Measurements from ENCODE around the gene ZNF507. TPM values are rescaled to one million over a fixed set of nuclear protein-coding genes. Genes with fewer than 3 reads are reported as not detected.

ZNF507 gene
- total RNA-seq, 1 experiment from 2014 or later: 6.2 TPM

- H3K36me3 ChIP-seq (replicated peaks; ENCODE audit: control insufficient read depth, insufficient read depth, low read length): peaks cover 23% of the 10 kb centered on the region
- no peak for DNase-seq
- H3K4me3 ChIP-seq (ENCODE audit: insufficient read depth, low read depth, low read length): no peak overlapping the region
- no peaks in the 10 kb centered on the region for H3K27me3 ChIP-seq (ENCODE audit: control insufficient read depth, insufficient read depth, low read length)
Observed at GRCh38 chr19:32350471-32350865, 5.1 kb downstream of the ZNF507 start.

GRCh38 chr19:32350987-32351348 is 5.6 kb downstream of the ZNF507 start:
- H3K36me3 ChIP-seq (replicated peaks; ENCODE audit: control insufficient read depth, insufficient read depth, low read length): peaks cover 23% of the 10 kb centered on the region
- no peak for DNase-seq

GRCh38 chr19:32352241-32352630 is 6.8 kb downstream of the ZNF507 start:
- peaks cover 26% of the 10 kb centered on the region for H3K36me3 ChIP-seq (replicated peaks; ENCODE audit: control insufficient read depth, insufficient read depth, low read length)
- H3K4me3 ChIP-seq (ENCODE audit: insufficient read depth, low read depth, low read length): no peak overlapping the region
- DNase-seq: no peak
- H3K27me3 ChIP-seq (ENCODE audit: control insufficient read depth, insufficient read depth, low read length): no peaks in the 10 kb centered on the region

More at GRCh38 chr19:32350987-32351348, 5.6 kb downstream of the ZNF507 start:
- Histone ChIP-seq H3K4me3 (ENCODE audit: insufficient read depth, low read depth, low read length) (no peak overlapping the region), H3K27me3 (ENCODE audit: control insufficient read depth, insufficient read depth, low read length) (no peaks in the 10 kb centered on the region)

GRCh38 chr19:32354345-32354744 is 8.9 kb downstream of the ZNF507 start:
- Histone ChIP-seq H3K27me3 (ENCODE audit: control insufficient read depth, insufficient read depth, low read length) (no peaks in the 10 kb centered on the region), H3K36me3 (replicated peaks; ENCODE audit: control insufficient read depth, insufficient read depth, low read length) (peaks cover 32% of the 10 kb centered on the region), H3K4me3 (ENCODE audit: insufficient read depth, low read depth, low read length) (no peak overlapping the region)
- DNase-seq: no peak

GRCh38 chr19:32355309-32355708 is 9.9 kb downstream of the ZNF507 start:
- Histone ChIP-seq H3K27me3 (ENCODE audit: control insufficient read depth, insufficient read depth, low read length) (no peaks in the 10 kb centered on the region), H3K4me3 (ENCODE audit: insufficient read depth, low read depth, low read length) (no peak overlapping the region), H3K36me3 (replicated peaks; ENCODE audit: control insufficient read depth, insufficient read depth, low read length) (peaks cover 34% of the 10 kb centered on the region)
- no peak for DNase-seq

GRCh38 chr19:32357720-32358119 is 12.3 kb downstream of the ZNF507 start:
- peaks cover 35% of the 10 kb centered on the region for H3K36me3 ChIP-seq (replicated peaks; ENCODE audit: control insufficient read depth, insufficient read depth, low read length)
- H3K27me3 ChIP-seq (ENCODE audit: control insufficient read depth, insufficient read depth, low read length): no peaks in the 10 kb centered on the region
- no peak for DNase-seq
- no peak overlapping the region for H3K4me3 ChIP-seq (ENCODE audit: insufficient read depth, low read depth, low read length)

GRCh38 chr19:32358321-32358720 is 12.9 kb downstream of the ZNF507 start:
- Histone ChIP-seq H3K36me3 (replicated peaks; ENCODE audit: control insufficient read depth, insufficient read depth, low read length) (peaks cover 30% of the 10 kb centered on the region), H3K27me3 (ENCODE audit: control insufficient read depth, insufficient read depth, low read length) (no peaks in the 10 kb centered on the region), H3K4me3 (ENCODE audit: insufficient read depth, low read depth, low read length) (no peak overlapping the region)

GRCh38 chr19:32359581-32359980 is 14.2 kb downstream of the ZNF507 start:
- H3K4me3 ChIP-seq (ENCODE audit: insufficient read depth, low read depth, low read length): no peak overlapping the region
- DNase-seq: no peak
- H3K36me3 ChIP-seq (replicated peaks; ENCODE audit: control insufficient read depth, insufficient read depth, low read length): peaks cover 19% of the 10 kb centered on the region
- no peaks in the 10 kb centered on the region for H3K27me3 ChIP-seq (ENCODE audit: control insufficient read depth, insufficient read depth, low read length)

More at GRCh38 chr19:32358321-32358720, 12.9 kb downstream of the ZNF507 start:
- no peak for DNase-seq

- H3K27me3 ChIP-seq (ENCODE audit: control insufficient read depth, insufficient read depth, low read length): no peaks in the 10 kb centered on the region
- DNase-seq: no peak
- H3K4me3 ChIP-seq (ENCODE audit: insufficient read depth, low read depth, low read length): no peak overlapping the region
- H3K36me3 ChIP-seq (replicated peaks; ENCODE audit: control insufficient read depth, insufficient read depth, low read length): peaks cover 15% of the 10 kb centered on the region
Observed at GRCh38 chr19:32361574-32362317, 16.3 kb downstream of the ZNF507 start.

- Histone ChIP-seq H3K4me3 (ENCODE audit: insufficient read depth, low read depth, low read length) (no peak overlapping the region), H3K36me3 (replicated peaks; ENCODE audit: control insufficient read depth, insufficient read depth, low read length) (peaks cover 13% of the 10 kb centered on the region), H3K27me3 (ENCODE audit: control insufficient read depth, insufficient read depth, low read length) (no peaks in the 10 kb centered on the region)
- DNase-seq: no peak
Observed at GRCh38 chr19:32362318-32362691, 16.9 kb downstream of the ZNF507 start.

- no peak for DNase-seq
- Histone ChIP-seq H3K27me3 (ENCODE audit: control insufficient read depth, insufficient read depth, low read length) (no peaks in the 10 kb centered on the region), H3K4me3 (ENCODE audit: insufficient read depth, low read depth, low read length) (no peak overlapping the region), H3K36me3 (replicated peaks; ENCODE audit: control insufficient read depth, insufficient read depth, low read length) (peaks cover 12% of the 10 kb centered on the region)
Observed at GRCh38 chr19:32363175-32363574, 17.8 kb downstream of the ZNF507 start.

- Histone ChIP-seq H3K27me3 (ENCODE audit: control insufficient read depth, insufficient read depth, low read length) (no peaks in the 10 kb centered on the region), H3K4me3 (ENCODE audit: insufficient read depth, low read depth, low read length) (no peak overlapping the region), H3K36me3 (replicated peaks; ENCODE audit: control insufficient read depth, insufficient read depth, low read length) (peaks cover 8% of the 10 kb centered on the region)
- no peak for DNase-seq
Observed at GRCh38 chr19:32363632-32364031, 18.2 kb downstream of the ZNF507 start.

- no peak for DNase-seq
- Histone ChIP-seq H3K36me3 (replicated peaks; ENCODE audit: control insufficient read depth, insufficient read depth, low read length) (peaks cover 5% of the 10 kb centered on the region), H3K27me3 (ENCODE audit: control insufficient read depth, insufficient read depth, low read length) (no peaks in the 10 kb centered on the region), H3K4me3 (ENCODE audit: insufficient read depth, low read depth, low read length) (no peak overlapping the region)
Observed at GRCh38 chr19:32364040-32364439, 18.6 kb downstream of the ZNF507 start.

GRCh38 chr19:32367063-32367462 is 21.7 kb downstream of the ZNF507 start:
- no peak for DNase-seq
- Histone ChIP-seq H3K4me3 (ENCODE audit: insufficient read depth, low read depth, low read length) (no peak overlapping the region), H3K27me3 (ENCODE audit: control insufficient read depth, insufficient read depth, low read length) (no peaks in the 10 kb centered on the region), H3K36me3 (replicated peaks; ENCODE audit: control insufficient read depth, insufficient read depth, low read length) (peaks cover 1% of the 10 kb centered on the region)

GRCh38 chr19:32367948-32368536 is 22.6 kb downstream of the ZNF507 start:
- Histone ChIP-seq H3K36me3 (replicated peaks; ENCODE audit: control insufficient read depth, insufficient read depth, low read length) (peaks cover 5% of the 10 kb centered on the region; the same call in 1 of the 2 replicates), H3K27me3 (ENCODE audit: control insufficient read depth, insufficient read depth, low read length) (no peaks in the 10 kb centered on the region), H3K4me3 (ENCODE audit: insufficient read depth, low read depth, low read length) (no peak overlapping the region)
- no peak for DNase-seq

Measured in H7 (cell line).